GM18499 (cell line): Measurements from ENCODE around the gene PPP2R2C.

ENCODE experiments used
- ATAC-seq: cut with Tn5 transposase; IDR thresholded peaks from one replicate; pipeline ENCODE4 v1.9.1; 2021; ENCODE audit warnings: moderate number of reproducible peaks; ENCODE audit not compliant: insufficient read depth, unreplicated experiment

The PPP2R2C gene

DNA sequence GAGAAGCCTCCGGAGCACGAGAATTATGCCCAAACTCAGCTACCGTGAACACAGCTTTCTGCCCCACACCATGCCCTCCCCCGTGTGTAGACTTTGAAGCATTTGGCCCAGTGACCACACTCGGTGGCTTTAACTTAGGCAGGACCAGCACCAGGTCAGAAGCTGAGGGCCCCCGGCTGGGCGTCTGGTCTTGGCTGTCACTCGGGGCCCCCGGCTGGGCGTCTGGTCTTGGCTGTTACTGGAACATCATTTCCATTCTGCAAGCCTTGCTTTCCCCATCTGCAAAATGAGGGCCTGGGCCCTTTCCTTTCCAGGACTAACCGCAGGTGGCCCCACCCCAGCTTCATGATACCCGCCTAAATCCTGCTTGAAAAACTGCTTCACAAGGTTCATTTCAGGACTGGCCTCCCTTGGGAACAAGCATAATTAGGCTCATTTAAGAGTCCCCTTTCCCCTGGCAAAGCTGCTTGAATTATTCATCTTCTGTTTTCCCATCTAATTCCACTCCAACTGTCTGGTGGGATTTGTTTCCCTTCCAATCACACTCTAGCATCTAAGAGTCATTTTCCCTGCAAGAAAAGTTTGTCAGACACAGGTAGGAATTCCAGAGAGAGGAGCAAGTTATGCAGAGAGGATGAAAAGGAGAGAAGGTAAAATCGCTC lies 120.3 kb downstream of the PPP2R2C start:
- ATAC-seq = no peak

DNA sequence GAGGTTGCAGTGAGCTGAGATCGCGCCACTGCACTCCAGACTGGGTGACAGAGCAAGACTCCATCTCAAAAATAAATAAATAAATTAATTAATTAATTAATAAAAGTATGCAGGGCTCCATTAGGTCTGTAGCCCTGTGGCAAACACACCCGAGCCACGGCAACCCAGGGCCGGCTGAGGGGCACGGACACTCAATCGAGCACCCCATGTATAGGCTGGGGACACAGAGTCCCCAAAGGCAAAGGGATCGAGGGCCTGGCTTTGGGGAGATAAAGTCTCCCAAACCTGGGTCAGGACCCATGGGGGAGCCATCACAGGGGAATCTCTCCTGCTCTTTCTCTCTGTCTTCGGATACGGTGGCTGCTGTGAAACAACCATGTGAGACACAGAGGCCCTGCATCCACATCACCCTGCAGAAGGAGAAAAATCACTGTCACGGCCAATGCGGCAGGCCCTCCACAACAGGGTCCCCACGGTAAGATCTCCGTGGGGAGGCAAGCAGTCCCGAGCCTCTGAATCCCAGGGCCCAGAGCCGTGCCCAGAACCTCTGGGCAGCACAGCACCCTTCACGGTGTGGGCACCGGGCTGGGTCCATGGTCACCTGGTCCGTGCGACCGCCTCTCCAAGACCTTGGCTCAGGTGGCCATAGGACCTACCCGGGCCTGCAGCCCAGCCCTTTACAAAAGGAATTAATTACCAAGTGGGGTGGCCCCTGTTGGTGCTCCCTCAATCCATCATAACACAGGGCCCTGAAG lies 121.0 kb downstream of the PPP2R2C start:
- no peak for ATAC-seq

- ATAC-seq = no peak
Measured at GRCh38 chr4:6350646-6351045, 121.8 kb downstream of the PPP2R2C start.

- no peak for ATAC-seq
Measured at GRCh38 chr4:6349896-6350603, 122.4 kb downstream of the PPP2R2C start.

- no peak for ATAC-seq
Measured at GRCh38 chr4:6348408-6348807, 124.0 kb downstream of the PPP2R2C start.

GRCh38 chr4:6347511-6348045 lies 124.8 kb downstream of the PPP2R2C start:
- no peak for ATAC-seq

DNA sequence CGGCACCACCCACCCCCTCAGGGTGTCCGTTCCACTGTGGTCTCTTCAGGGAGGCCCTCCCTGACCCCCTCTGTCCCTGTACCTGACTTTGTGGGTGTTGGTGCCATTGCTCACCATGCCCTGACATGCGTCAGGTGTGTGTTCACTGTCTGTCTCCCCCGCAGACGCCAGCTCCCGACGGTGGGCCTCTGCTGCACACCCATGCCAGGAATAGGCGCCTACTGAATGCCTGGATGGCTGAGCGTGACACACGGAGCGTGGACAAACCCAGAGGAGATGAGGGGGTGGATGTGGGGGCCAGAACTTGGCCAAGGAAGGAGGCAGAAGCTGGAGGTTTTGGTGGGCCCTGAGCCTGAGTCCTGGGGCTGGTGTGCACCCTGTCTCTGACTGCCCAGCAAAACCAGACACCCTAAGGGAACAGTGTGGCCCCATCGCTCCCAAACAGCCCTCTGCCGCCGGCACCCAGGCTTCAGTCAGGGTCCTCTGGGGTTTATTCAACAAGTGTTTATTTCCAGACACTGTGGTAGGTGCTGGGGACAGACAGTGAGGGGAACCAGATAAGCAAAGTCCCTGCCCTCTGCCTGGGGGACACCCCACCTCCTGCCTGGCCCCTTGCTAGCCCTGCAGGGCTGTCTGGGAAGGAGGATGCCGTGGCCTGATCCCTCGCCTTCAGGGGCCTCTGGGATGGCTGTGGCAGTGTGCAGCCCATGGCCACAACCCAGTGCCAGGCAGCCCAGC lies 125.9 kb downstream of the PPP2R2C start:
- ATAC-seq = no peak

- ATAC-seq = no peak
Measured at GRCh38 chr4:6345866-6346265, 126.5 kb downstream of the PPP2R2C start.

GRCh38 chr4:6345096-6345830 lies 127.2 kb downstream of the PPP2R2C start:
- no peak for ATAC-seq

DNA sequence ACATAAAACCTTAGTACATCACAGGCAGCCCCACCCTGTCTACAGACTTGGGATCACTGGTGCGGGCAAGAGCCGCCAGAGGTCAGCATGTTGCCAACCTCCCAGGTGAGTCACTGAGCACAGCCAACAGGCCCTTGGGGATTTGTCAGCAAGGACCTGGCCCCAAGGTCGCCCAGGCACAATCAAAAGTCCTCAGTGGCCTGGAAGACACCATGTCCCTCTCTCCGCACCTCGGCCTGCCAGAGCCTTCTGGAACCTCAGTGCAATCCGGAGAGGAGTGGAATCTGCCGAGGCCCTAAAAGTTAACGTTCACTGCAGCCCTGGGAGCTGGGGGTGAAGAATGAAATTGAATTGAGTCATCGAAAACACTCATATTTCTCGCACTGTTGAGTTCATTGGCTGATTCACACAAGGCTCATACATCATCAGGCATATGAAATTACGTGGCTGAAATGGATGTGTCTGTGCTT lies 128.4 kb downstream of the PPP2R2C start:
- ATAC-seq = no peak

- no peak for ATAC-seq
Measured at GRCh38 chr4:6342530-6343293, 129.7 kb downstream of the PPP2R2C start.

DNA sequence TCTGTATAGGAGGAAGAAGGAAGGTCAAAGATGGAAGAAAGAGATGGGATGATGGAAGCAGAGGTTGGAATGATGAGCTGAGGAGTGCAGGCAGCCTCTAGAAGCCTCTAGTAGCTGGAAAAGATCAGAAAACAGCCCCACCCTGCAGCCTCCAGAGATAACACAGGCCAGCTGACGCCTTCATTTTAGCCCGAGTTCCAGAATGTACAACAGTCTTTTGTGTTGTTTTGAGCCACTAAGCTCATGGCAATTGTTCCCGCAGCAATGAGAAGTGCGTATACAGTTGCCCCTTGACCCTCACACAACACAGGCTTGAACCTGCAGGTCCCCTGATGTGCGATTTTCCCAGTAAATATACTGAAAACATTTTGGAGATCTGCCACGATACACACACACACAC lies 130.7 kb downstream of the PPP2R2C start:
- ATAC-seq = no peak

- no peak for ATAC-seq
Measured at GRCh38 chr4:6340446-6341015, 131.9 kb downstream of the PPP2R2C start.

DNA sequence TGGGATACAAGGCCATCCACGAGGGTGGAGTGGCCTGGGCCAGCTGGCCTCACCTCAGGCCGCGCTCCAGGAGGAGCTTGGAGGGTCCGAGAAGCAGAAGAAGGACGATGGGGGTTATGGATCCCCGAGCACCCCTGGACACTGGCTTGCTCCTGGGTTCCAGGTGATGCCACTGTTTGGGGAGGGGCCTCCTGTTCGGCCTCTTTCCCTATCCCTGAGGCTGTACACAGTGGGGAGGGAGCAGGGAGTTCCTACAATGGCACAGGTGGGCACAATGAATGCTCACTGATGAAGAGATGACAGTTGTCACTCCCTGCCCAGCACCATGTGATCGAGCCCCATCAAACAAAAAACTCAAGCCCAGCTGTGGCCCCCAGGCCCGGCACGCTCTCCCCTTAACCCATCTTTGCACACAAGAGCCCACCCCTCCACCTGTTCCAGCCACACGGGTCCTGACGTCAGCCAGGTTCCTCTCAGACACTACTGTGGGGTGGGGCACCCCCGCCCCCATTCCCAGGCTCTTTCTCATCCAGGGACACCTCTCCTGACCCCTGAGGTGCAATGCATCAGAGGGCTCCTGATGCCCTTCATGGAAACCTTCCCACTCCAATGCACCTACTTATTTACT lies 132.5 kb downstream of the PPP2R2C start:
- ATAC-seq = no peak

- no peak for ATAC-seq
Measured at GRCh38 chr4:6338951-6339817, 133.2 kb downstream of the PPP2R2C start.

DNA sequence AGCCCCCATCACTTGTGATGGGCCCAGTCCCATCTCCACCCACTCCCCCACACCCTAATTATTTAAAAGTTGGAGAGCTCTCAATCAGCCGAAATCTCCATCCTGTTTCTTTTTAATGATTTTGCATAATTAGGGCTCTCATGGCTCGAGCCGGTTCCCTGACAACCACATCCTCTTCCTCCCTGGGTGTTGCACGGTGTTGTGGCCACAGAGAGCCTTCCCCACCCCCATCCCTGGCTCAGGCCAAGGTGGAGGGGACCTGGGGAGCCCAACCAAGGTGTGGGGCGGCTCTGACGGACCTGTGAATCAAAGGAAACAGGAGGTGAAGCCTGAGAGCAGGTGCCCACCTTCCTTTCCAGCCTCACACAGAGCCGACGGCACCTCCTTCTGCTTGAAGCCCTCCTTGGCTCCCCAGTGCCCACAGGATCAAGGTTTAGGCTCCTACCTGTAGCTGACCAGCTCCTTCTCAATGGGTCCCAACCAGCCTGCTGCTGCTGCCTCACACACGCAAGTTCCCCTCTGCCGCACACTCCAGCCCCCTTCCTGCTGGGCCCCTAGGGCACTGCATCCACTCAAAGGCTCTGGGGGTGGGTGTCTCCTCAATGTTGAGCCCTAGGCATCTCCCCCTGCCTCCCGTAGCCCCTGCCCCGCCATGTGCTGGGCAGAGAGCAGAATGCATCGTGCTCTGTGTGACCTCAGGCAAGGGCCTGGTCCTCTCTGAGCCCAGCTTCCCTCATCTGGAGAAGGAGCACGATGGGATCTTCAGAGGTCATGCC lies 134.1 kb downstream of the PPP2R2C start:
- no peak for ATAC-seq
